CD4-positive, alpha-beta T cell treated with Interleukin-6 for 4 hours (primary cell): ENCODE results near the gene ATP8B2.
"Not testable (repeated sequence)": the region's sequence is repeated elsewhere in the genome, so short reads cannot be mapped to it uniquely, and the experiment has no call there.

Source experiments
- DNase-seq: peaks from one replicate; pipeline ENCODE4 v3.0.0-alpha.2; 2020; ENCODE audit warnings: mixed read lengths

The ATP8B2 gene

GRCh38 chr1:154324241-154324640, 1.1 kb upstream of the ATP8B2 start:
- no peak for DNase-seq

GRCh38 chr1:154325583-154326545, 539 bp downstream of the ATP8B2 start:
- DNase-seq: peak; percentile 28

- DNase-seq: peak; percentile 32
Observed at GRCh38 chr1:154326546-154327465, 1.5 kb downstream of the ATP8B2 start.

DNA sequence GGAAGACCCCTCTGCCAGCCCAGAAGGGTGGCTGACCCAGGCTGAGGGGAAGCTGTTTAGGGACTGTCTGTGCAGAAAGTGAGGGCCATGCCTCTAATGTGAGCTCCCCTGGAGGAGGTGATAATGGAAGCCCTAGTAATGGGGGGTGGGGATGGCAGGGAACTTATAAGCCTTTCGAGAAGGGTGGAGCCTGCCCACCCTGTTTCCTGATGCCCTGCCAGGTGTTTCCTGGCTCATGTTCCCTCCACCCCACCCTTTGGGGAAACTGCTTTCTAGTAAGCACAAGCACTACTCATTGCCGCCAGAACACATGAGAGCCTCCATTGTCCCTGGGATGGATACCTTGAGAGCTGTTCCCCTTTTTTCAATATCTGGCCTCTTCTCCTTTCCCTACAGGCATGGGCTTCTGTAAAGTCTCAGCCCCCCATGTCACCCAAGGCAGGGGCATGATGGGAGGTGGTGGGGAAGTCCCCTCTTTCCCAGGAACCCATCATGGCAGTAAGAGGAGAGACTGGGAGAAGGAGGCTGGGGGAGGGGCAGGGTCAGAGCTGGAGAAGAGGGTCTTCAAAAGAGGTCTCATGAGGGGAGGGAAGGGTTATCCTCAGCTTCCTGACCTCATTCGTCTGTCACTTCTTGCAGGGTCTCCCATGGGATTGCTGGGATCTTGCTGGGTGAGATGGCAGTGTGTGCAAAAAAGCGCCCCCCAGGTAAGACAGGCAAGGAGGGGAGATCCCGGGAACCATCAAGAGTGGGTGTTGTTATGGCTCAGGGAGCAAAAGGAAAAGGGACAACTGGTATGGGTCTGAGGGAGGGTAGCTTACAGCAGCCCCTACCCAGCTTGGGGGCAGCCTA, 2.4 kb downstream of the ATP8B2 start:
- DNase-seq: peak; percentile 49

DNA sequence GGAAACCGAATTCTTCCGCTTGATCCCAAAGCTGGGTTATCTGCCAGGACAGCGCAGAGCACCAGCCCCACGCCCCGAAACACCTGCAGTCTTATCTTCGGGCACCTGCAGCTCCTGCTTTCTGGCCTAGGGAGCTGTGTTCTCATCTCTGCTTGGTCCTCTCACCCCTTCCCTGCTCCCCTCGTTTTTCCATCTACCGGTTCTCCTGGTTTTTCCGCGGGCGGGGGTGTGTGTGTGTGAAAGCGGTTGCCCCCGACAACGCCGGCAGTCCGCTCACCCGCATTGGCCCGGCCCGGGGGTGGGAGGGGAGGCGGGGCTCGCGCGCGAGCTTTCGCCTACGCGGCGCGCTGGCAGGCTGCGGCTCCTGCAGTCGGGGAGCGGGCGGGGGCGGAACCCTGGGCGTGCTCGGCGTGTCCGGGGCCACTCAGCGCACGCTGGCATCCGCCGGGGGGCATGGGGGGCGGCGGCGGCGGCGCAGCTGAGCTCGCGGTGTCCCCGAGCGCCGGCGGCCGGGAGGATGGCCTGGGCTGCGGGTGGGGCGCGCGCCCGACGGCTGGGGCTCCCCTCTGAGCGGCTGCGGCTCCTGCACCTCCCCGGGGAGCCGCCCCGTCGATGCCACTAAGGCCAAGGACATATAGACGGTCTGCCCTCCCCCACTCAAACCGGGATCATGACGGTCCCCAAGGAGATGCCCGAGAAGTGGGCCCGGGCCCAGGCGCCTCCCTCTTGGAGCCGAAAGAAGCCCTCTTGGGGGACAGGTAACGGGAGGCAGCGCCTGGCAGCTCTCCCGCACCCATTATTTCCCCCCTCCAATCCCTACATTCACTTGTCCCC, 3.2 kb downstream of the ATP8B2 start:
- peak; percentile 93 for DNase-seq

DNA sequence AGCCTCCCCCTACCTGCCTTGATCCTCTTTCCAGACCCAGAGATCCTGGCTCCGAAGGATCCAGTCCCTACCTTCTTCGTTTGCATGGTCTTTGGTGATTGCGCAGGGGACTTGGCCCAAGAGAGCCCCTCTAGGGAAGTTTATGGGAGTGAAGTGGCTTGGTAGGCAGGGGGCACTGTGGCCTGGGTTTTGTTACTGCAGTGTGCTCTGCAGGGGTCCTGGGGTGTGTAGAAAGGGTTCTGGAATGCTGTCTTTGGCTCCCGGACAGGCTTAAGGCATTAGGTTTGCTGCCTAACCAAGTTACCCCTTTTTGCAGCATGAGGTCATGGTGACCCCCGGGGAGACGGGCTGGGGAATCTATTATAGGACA, 3.8 kb downstream of the ATP8B2 start:
- no peak for DNase-seq

DNA sequence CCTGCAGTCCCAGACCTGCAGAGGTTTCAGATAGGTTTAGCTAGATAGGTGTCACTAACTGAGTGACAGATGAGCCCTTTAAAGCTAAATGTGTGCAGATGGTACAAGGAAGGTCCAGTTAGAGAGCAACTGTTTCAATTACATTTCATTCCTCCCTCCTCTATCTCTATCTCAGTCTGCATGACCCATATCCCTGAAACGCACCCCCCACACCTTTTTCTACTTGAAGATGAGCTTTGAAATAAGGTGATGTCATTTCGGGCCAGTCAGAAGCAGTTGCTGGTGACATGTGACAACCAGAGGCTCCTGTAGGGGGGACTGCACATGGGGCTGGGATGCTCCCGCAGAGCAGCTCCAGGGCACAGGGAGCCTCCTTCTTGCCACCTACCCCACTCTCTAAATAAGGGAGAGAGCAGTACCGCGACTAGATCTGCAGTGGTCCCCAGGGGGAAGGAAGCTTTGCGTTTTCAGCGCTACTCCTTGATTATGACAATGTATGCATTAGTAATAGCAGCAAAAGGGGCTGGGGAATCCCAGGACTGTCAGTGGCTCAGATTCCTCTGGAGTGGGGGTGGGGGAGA, 4.3 kb downstream of the ATP8B2 start:
- peak; percentile 49 for DNase-seq

DNA sequence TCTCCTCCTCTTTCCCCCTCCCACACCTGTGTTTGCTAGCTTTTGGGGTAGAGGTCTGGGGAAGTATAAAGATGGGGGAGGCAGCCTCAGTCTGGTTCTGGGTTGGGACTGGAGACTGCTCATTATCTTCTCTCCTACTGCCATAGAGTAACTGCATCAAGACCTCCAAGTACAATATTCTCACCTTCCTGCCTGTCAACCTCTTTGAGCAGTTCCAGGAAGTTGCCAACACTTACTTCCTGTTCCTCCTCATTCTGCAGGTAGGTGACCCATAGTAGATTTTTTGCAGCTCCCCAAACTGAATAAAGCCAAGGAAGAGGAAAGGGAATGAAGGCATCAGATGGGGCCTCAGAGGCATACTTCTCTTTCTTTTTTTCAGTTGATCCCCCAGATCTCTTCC, 5.3 kb downstream of the ATP8B2 start:
- DNase-seq: no peak

DNA sequence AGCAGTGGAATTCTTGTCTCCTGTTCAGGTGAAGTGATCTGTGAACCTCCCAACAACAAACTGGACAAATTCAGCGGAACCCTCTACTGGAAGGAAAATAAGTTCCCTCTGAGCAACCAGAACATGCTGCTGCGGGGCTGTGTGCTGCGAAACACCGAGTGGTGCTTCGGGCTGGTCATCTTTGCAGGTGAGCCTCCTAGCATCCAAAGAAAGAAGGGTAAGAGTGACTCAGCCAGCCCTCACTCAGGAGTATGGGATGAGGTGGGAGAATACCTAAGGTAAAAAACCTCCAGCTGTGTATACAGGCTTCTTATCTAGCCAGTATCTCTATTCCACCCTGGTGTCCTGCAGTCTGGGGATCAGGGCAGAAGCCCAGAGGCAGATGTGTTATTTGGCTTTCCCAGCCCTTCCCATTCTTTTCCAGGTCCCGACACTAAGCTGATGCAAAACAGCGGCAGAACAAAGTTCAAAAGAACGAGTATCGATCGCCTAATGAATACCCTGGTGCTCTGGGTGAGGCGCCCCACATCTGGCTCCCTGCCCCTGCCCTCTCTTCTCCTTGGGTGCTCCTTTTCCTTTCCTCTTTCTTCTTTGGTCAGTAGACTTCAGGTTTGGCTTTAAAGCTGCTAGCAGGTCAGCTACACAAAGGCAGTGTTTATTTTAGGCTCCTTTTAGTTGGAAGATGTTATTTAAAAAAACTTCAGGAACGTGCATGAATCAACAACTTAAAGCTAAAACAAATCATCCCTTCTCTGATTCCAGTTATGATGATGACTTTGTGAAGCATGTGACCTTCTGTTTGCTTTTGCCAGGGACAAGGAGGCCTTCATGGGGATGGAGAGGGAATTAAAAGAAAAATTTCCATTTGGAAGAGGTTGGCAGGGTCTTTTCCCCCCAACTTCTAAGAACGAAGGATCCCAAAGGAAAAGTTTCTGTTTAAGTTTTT, 9.0 kb downstream of the ATP8B2 start:
- DNase-seq: no peak

DNA sequence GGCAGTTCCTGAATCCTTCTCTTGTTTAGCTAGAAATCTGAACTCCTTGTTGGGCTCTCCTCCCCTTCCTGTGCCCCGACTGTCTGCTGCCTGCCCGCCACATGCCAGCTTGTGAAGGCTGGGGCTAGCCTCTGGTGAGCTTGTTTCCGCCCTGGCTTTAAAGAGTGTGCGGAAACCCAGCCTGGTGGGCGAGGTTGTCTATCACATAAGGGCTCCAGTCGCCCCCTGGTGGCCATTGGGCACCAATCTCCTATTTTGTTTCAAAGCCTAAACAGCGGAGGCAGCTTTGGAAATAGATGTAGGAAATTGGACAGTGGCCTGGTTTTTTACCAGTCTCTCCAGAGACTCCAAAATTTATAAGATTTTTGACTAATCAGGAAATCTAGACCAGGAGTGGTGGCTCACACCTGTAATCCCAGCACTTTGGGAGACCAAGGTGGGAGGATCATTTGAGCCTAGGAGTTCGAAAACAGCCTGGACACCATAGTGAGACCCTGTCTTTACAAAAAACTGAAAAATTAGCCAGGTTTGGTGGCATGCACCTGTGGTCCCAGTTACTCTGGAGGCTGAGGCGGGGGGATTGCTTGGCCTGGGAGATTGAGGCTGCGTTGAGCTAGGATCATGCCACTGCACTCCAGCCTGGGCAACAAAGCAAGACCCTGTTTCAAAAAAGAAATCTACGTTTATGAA, 9.8 kb downstream of the ATP8B2 start:
- peak; percentile 96 for DNase-seq

- DNase-seq: no peak
Observed at GRCh38 chr1:154337253-154337894, 12.0 kb downstream of the ATP8B2 start.

DNA sequence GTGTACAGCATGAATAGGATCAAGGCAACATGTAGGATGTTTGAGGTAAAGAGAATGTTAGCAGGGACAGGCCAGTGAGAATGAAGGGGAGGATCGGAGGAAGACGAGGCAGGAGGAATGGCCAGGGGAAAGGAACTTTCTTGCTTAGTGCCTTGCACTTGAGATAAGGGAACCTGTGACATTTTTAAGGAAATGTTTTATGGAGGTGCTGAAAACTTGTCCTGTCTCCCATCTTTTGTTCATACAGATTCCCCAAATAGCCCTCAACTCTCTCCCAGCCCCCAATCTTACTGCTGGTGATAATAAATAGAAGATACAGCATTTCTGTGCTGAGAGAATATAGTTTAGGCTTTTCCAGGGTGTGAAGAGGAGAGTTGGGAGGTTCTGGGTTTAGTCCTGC, 13.6 kb downstream of the ATP8B2 start:
- no peak for DNase-seq

DNA sequence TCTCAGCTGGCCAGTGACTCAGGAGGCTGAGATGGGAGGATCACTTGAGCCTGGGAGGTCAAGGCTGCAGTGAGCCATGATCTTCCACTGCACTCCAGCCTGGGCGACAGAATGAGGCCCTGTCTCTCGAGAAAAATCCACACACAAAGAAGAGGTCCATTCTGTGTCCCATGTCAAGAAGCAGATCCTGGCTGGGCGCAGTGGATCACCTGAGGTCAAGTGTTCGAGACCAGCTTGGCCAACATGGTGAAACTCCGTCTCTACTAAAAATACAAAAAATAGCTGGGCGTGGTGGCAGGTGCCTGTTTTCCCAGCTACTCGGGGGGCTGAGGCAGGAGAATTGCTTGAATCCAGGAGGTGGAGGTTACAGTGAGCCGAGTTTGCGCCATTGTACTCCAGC, 16.0 kb downstream of the ATP8B2 start:
- not testable (repeated sequence) for DNase-seq

DNA sequence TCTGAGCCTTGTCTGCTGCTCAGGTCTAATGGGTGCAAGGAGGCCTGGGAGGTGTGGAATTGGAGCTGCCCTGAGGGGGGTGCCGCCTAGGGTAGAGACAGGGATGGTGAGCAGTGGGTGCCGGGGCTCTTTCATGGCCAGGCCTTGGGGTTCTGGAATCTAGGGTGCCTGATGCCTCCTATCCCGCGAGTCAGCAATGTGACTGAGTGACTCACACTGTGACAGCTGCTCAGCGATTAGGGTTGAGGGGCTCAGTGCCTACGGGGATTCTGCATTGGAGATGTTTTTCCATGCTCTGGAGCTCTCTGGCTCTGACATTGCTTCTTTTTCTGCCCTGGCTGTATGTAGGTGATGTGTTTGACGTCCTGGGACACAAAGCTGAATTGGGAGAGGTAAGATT, 16.8 kb downstream of the ATP8B2 start:
- DNase-seq: peak; percentile 41

DNA sequence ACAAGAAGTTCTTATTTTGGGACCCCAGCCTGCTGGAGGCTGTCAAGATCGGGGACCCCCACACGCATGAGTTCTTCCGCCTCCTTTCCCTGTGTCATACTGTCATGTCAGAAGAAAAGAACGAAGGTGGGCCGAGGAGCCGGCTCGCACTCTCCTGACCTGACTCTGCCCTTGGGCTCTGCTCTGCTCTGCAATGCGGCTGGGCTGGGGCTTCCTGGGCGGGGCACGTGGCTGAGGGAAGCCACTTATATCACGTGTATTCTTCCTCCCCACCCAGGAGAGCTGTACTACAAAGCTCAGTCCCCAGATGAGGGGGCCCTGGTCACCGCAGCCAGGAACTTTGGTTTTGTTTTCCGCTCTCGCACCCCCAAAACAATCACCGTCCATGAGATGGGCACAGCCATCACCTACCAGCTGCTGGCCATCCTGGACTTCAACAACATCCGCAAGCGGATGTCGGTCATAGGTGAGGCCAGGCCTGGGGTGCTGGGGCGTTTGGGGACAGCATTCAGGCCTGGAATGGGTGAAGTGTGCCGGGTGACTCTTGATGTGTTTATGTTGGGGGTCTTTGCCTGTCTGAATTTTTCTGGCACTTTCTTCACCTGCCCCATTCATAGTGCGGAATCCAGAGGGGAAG, 17.6 kb downstream of the ATP8B2 start:
- peak; percentile 84 for DNase-seq

DNA sequence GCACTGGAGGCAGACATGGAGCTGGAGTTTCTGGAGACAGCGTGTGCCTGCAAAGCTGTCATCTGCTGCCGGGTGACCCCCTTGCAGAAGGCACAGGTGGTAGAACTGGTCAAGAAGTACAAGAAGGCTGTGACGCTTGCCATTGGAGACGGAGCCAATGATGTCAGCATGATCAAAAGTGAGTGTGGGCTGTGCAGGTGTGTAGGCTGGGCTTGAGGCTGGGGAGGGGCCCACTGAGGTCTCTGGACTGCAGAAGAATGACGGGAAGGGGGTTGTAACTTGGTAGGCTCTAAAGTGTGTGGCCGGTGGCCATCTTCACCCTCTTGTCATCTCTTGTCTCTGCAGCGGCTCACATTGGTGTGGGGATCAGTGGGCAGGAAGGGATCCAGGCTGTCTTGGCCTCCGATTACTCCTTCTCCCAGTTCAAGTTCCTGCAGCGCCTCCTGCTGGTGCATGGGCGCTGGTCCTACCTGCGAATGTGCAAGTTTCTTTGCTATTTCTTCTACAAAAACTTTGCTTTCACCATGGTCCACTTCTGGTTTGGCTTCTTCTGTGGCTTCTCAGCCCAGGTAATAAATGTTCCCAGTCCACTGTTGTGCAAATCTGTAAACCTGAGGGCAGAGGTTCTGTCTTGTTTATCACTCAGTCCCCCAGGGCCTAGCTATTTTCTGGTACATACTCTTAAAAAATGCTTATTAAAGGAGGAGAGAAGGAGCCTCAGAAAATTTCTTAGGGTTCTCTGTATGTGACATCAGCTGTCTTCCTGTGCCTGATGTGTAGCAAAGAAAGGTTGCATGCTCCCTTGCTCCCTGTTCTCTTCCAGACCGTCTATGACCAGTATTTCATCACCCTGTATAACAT, 19.9 kb downstream of the ATP8B2 start:
- DNase-seq: peak; percentile 86

DNA sequence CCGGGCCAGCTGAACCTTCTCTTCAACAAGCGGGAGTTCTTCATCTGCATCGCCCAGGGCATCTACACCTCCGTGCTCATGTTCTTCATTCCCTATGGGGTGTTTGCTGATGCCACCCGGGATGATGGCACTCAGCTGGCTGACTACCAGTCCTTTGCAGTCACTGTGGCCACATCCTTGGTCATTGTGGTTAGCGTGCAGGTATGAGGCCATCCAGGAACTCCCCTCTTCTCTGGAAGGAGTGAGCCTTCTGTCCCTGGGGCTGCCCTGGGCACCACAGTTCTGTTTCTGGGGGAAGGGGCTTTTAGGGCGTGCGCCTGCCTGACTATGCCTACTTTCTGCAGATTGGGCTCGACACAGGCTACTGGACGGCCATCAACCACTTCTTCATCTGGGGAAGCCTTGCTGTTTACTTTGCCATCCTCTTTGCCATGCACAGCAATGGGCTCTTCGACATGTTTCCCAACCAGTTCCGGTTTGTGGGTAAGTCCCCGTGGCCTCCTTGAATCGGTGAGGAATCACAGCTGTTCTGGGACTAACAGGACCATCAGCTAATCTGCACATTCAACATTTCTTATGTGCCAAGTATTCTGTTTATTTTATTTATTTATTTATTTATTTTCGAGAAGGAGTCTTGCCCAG, 21.1 kb downstream of the ATP8B2 start:
- no peak for DNase-seq
